Kidney (tissue), 14 donors: Measurements from ENCODE around the gene EFCAB11. TPM values are rescaled to one million over a fixed set of nuclear protein-coding genes. Genes with fewer than 3 reads are reported as not detected.

ENCODE experiments used
- DNase-seq, 5 donors: peaks; one replicate each; pipeline ENCODE4 v3.0.0-alpha.2; 2013 to 2020
- FAIRE-seq: peaks from 2 replicates; lab custom pipeline; 2012; peaks lifted over from hg19 to GRCh38; lab: Jason Lieb, UNC
- H3K27ac ChIP-seq, 2 donors: one replicate each; pipeline ENCODE4 v1.7.0; 2013; ENCODE audit warnings: low read depth in 2 of 2, low read length in 2 of 2, inconsistent platforms in 1 of 2
- H3K27me3 ChIP-seq: one replicate; pipeline ENCODE4 v1.7.1; 2013; ENCODE audit warnings: low read length, inconsistent platforms; ENCODE audit not compliant: control insufficient read depth, insufficient read depth
- H3K36me3 ChIP-seq, 3 donors: one replicate each; pipeline versions ENCODE4 v1.7.0 to v1.7.1; 2013; ENCODE audit warnings: low read length in 3 of 3, control low read depth in 1 of 3, inconsistent platforms in 1 of 3; ENCODE audit not compliant: insufficient read depth in 3 of 3, control insufficient read depth in 2 of 3
- H3K4me1 ChIP-seq, 3 donors: one replicate each; pipeline versions ENCODE4 v1.7.0 to v1.7.1; 2013; ENCODE audit warnings: low read length in 3 of 3, inconsistent platforms in 1 of 3, low read depth in 1 of 3; ENCODE audit not compliant: control insufficient read depth in 2 of 3, insufficient read depth in 2 of 3
- H3K4me3 ChIP-seq, 3 donors: one replicate each; pipeline versions ENCODE4 v1.7.0 to v1.8.1; 2013; ENCODE audit warnings: low read length in 3 of 3, control low read depth in 1 of 3, inconsistent platforms in 1 of 3
- H3K9ac ChIP-seq, 3 donors: one replicate each; pipeline versions ENCODE4 v1.7.0 to v1.7.1; 2013; ENCODE audit warnings: low read length in 3 of 3, control low read depth in 1 of 3, inconsistent platforms in 1 of 3
- H3K9me3 ChIP-seq, 3 donors: one replicate each; pipeline versions ENCODE4 v1.7.0 to v1.7.1; 2013; ENCODE audit warnings: low read length in 3 of 3, control low read depth in 1 of 3, inconsistent platforms in 1 of 3; ENCODE audit not compliant: control insufficient read depth in 2 of 3, insufficient read depth in 1 of 3
- CTCF ChIP-seq: IDR thresholded peaks from 3 replicates; pipeline ENCODE4 v1.5.1; 2012; ENCODE audit warnings: mild to moderate bottlenecking, moderate library complexity, borderline replicate concordance; ENCODE audit not compliant: insufficient read depth; ENCODE audit errors: extremely low read depth
- intact Hi-C: fragments of 100-400 bp; cut with DNase I; formaldehyde crosslinking; loops from one replicate; pipeline ENCODE4 v1.11.1; 2022
- polyA plus RNA-seq: library from polyadenylated mRNA; stranded (reverse); fragments of 350-450 nt; fragmentation: Illumina TruSeq; extraction: RNeasy Lipid Tissue Mini Kit (QIAGEN cat#74804); gene quantifications from one replicate; pipeline ENCODE4 v1.2.3, GENCODE V29; 2014; ENCODE audit warnings: low read depth, low replicate concordance; ENCODE audit not compliant: insufficient read depth
- total RNA-seq: library from RNA; stranded (reverse); fragmentation: NEBNext Ultra II Directional; extraction: Animal tissue kit (Norgen Biotek cat#: 25700); gene quantifications from one replicate; pipeline ENCODE4 v1.2.1, GENCODE V29; 2021
- donor health status: control.
- donor health status: control.
- donor health status: control.
- donor health status: control.
- donor health status: control.
- donor health status: DM: yes; HTN: yes; CAD: no.
- donor health status: Normal renal cell carcinoma (clear cell type).

EFCAB11 gene
- total and polyA plus RNA-seq, 2 donors from 2014 or later: 8.4 to 8.9 TPM

DNA sequence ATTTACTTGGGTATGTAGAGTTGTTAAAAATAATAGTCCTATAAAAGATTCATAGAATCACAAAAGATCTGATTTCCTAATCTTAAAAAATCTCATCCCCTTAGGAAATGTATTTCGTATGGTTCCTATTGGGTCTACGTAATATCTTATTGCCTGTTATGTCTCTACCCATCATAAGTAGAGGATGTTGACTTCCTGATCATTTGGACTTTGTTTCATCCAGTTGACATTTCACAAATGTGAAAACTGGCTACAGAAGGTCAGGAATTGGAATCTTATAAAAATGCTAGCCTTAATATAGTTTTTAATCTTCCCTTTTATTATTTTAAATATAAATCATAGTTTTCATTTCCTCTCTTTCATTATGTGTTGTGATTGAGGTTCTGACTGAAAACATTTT, 46.4 kb upstream of the EFCAB11 start:
- Histone ChIP-seq H3K36me3 (peaks cover 2 to 13% (median 4%) of the 10 kb centered on the region in 3 donors), H3K27ac (no peak overlapping the region), H3K4me1 (no peaks in the 10 kb centered on the region), H3K9me3 (no peaks in the 10 kb centered on the region), H3K27me3 (no peaks in the 10 kb centered on the region), H3K4me3 (no peak overlapping the region), H3K9ac (no peak overlapping the region)
- intact Hi-C loops: no loop called here
- TF ChIP-seq CTCF: no peak
- FAIRE-seq: no peak
- DNase-seq: no peak

DNA sequence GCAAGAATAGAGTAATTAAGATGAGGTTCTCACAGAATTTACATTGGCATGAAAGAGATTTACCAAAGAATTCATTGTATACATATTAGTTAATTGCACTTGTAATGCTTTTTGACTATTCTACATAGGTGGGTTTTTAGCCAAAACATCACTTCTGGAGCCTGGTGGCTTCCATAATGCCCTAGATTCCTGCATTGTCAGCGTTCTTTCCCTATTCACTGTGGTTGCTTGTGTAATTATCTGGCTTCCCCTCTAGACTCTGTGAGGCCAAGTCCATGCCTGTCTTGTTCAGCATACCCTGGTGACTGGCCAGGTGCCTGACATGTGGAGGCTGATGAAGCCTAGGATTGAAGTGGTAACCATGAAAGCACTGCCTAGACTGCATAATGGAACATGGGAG, 42.4 kb upstream of the EFCAB11 start:
- Histone ChIP-seq H3K9me3 (no peaks in the 10 kb centered on the region), H3K9ac (no peak overlapping the region), H3K27me3 (no peaks in the 10 kb centered on the region), H3K4me3 (no peak overlapping the region), H3K4me1 (no peaks in the 10 kb centered on the region), H3K36me3 (peaks cover 4 to 26% (median 9%) of the 10 kb centered on the region in 3 donors), H3K27ac (no peak overlapping the region)
- no peak for TF ChIP-seq CTCF
- intact Hi-C loops: no loop called here
- DNase-seq (no peak), FAIRE-seq (no peak)

GRCh38 chr14:89992273-89992672, 37.7 kb upstream of the EFCAB11 start:
- H3K9me3 ChIP-seq: no peaks in the 10 kb centered on the region
- no peak overlapping the region for H3K9ac ChIP-seq
- FAIRE-seq: no peak
- no peak overlapping the region for H3K27ac ChIP-seq
- H3K4me3 ChIP-seq: no peak overlapping the region
- no peak for DNase-seq
- H3K27me3 ChIP-seq: no peaks in the 10 kb centered on the region
- no peaks in the 10 kb centered on the region for H3K4me1 ChIP-seq
- peaks cover 2 to 26% (median 7%) of the 10 kb centered on the region in 3 donors for H3K36me3 ChIP-seq
- intact Hi-C loops: no loop called here
- TF ChIP-seq CTCF: no peak
